Measurements from ENCODE around the gene RAP1GAP2.
"Not testable (repeated sequence)": the region's sequence is repeated elsewhere in the genome, so short reads cannot be mapped to it uniquely, and the experiment has no call there.

RAP1GAP2 gene
- total RNA-seq: 65.4 to 133 (median 92.9) reads per million in 4 donors

DNA sequence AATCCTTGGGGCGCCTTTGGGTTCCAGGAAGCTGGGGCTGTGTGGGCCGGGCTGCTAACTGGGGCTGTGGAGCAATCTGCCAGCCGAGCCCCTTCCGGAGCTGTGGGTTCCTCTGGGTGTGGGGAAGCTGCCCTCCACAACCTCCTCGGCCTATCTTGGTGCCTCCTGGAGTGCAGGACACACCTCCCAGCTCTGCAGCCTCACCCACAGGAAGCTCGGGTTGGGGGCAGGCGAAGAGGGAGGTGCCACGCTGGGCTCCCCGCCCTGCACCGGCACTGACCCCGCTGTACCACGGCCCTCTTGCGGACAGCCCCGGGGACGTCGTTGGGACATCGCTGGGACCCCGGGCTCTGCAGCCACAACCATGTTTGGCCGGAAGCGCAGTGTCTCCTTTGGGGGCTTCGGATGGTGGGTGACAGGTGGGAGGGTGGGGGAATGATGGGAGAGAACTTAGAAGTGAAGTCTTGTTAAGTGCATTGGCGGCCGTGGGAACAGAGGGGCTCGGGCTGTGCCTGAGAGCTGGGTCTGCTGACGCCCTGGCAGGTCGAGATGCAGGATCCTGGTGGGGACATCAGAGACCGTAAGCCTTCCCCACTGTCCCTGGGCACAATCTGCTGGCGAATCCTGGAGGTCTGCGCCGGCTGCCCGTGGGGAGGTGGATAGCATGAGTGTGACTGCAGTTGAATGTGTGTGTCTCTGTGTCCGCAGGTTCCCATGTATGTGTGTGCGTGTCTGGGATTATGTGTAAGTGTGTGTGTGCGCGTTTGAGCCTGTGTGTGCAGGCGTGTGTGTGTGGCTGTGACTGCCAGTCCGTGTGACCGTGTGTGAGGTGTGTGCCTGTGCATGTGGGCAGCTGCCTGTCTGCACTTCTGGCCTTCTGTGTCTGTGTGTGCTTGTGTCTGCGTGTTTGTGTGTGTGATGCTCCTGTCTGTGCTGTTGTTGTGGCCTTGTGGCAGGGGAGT lies at the start of gene RAP1GAP2:
TSS of gene RAP1GAP2 (plus strand) at position 275 of the 962 bp plus-strand sequence. CDS start at position 365, 90 bp downstream.
- DNase-seq: peak; percentile 55 to 90 (median 62)

GRCh38 chr17:2749058-2749783 lies 47.0 kb upstream of the RAP1GAP2 start, which contains the start of gene CCDC92B:
Gene CCDC92B (minus strand): TSS chr17:2749652. CDS start chr17:2735145, 14,507 bp downstream.
- DNase-seq: no peak

- peak; percentile 38 to 68 (median 55) for DNase-seq
Measured at GRCh38 chr17:2749784-2750181, 46.5 kb upstream of the RAP1GAP2 start.

- no peak for DNase-seq
Measured at GRCh38 chr17:2750721-2751120, 45.5 kb upstream of the RAP1GAP2 start.

- DNase-seq: no peak
Measured at GRCh38 chr17:2751491-2751890, 44.7 kb upstream of the RAP1GAP2 start.

- DNase-seq: no peak
Measured at GRCh38 chr17:2755891-2756724, 40.1 kb upstream of the RAP1GAP2 start.

GRCh38 chr17:2758870-2759269 lies 37.4 kb upstream of the RAP1GAP2 start:
- no peak for DNase-seq

- DNase-seq: no peak
Measured at GRCh38 chr17:2770129-2770528, 26.1 kb upstream of the RAP1GAP2 start.

GRCh38 chr17:2775206-2775605 lies 21.0 kb upstream of the RAP1GAP2 start:
- no peak for DNase-seq

DNA sequence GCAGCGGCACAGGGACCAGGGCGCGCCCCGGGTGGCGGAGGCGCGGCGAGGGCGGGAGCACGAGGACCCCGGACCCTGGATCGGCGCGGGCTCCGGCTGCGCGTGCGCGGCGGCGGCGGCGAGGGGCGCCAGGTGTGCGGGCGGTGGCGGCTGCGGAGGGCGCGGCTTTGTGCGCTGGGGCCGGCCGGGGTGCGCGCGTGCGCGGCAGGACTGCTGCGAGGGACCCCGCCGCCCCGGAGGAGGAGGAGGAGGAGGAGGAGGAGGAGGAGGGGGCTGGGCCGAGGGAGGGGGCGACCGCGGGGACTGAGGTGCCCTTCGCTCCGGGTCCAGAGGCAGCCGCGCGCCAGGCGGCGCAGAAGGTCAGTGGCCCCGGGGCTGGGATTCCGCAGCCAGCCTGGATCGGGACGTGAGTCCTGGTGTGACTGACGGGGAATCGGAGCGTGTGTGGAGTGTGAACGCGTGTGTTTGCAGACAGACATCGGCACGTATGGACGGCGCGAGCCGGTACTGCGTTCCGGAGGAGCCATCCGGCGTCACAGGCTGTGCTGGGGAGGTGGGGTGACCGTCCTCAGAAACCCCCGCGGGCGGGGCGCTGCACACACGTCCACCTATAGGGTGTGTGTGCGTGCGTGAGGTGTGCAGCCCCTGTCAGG lies 19.5 kb upstream of the RAP1GAP2 start:
- no peak for DNase-seq

GRCh38 chr17:2777242-2777867 lies 18.9 kb upstream of the RAP1GAP2 start:
- DNase-seq: no peak

GRCh38 chr17:2778489-2778888 lies 17.7 kb upstream of the RAP1GAP2 start:
- DNase-seq: no peak

DNA sequence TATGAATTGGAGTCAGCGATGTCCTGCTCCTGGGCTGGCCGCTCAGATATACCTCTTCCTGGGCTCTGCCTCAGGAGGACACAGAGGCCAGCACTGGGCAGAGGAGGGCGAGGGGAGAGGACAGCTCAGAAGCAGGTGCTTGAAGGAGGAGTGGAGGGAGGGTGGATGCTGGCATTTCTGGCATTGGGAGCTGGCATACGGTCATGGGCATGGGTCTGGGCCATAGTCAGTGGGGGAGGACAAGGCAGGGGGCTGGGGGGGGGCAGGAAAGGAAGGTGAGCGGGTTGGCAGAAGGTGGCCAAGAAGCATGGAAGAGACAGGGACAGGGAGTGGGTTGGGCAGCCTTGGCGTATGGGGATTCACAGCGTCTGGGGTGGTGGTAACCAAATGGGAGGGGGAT lies 16.7 kb upstream of the RAP1GAP2 start:
- no peak for DNase-seq

- DNase-seq: no peak
Measured at GRCh38 chr17:2780256-2780655, 16.0 kb upstream of the RAP1GAP2 start.

- no peak for DNase-seq
Measured at GRCh38 chr17:2780931-2781454, 15.2 kb upstream of the RAP1GAP2 start.

- DNase-seq: not testable (repeated sequence)
Measured at GRCh38 chr17:2781598-2781997, 14.6 kb upstream of the RAP1GAP2 start.

DNA sequence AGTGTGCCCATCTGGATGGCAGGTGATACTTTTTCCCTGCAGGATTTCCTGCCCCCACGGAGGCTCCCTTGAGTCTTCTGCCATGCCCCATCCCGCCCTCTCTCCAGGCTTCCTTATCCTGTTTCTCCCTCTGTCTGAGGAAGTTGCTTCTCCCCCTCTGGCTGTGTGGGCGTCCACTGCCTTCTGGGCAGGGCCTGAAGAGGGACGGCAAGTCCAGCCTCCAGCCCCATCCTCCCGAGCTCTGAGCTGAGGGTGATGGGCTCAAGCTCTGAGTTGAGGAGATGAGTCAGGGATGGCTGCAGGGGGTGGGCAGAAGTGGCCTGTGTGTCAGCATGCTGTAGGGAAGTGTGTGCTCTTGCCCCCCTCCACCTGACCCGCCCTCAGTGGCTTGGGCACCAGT lies 14.2 kb upstream of the RAP1GAP2 start:
- DNase-seq: no peak

DNA sequence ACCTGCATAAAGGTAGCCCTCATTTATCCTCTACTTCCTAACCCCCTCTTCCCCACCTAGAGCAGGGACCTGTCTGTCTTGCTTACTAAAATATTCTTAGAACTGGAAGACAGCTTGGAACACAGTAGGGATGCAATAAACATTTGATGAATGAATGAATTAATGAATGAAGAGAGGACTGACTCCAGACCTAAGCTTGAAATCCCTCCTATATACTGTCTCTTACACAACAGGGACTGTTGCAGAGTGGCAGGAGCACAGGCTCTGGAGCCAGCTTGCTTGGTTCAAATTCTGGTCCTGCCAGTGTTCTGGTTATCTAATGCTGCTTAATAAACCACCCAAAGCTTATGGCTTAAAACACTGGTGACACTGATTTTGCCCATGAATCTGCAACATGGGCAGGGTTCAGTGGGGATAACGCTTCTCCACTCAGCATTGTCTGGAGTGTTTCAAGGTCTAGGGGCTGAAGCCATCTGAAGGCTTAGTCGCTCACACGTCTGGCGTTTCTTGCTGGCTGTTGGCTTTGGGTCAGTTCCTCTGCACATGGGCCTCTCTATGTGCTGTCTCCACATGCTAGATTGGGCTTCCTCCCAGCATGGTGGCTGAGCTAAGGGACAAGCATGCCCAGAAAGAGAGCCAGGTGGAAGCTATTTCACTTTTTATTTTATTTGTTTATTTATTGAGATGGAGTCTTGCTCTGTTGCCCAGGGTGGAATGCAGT lies 12.8 kb upstream of the RAP1GAP2 start:
- no peak for DNase-seq

- no peak for DNase-seq
Measured at GRCh38 chr17:2784864-2785263, 11.4 kb upstream of the RAP1GAP2 start.

DNA sequence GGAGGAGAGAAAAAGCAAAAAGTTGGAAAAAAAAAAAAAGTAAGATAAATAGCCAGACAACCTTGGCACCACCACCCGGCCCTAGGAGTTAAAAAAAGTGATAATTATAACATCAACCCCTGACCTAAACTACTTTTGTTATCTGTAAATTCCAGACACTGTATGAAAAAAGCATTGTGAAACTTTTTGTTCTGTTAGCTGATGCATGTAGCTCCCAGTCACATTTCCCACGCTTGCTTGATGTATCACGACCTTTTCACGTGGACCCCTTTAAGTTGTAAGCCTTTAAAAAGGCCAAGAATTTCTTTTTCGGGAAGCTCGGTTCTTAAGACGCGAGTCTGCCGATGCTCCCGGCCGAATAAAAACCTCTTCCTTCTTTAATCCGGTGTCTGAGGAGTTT lies 10.9 kb upstream of the RAP1GAP2 start:
- not testable (repeated sequence) for DNase-seq

Measured in T-helper 1 cell (primary cell).